GM12873 (cell line): ENCODE data around the gene PAK1.

Source experiments
- TF ChIP-seq, protein P1 (sequence below): IDR thresholded peaks from 2 replicates; pipeline ENCODE4 v1.5.1; 2012; ENCODE audit warnings: low read depth, mild to moderate bottlenecking, moderate library complexity, low read length, control low read depth; ENCODE audit not compliant: insufficient read depth; ENCODE audit errors: missing control alignments

Gene PAK1

DNA sequence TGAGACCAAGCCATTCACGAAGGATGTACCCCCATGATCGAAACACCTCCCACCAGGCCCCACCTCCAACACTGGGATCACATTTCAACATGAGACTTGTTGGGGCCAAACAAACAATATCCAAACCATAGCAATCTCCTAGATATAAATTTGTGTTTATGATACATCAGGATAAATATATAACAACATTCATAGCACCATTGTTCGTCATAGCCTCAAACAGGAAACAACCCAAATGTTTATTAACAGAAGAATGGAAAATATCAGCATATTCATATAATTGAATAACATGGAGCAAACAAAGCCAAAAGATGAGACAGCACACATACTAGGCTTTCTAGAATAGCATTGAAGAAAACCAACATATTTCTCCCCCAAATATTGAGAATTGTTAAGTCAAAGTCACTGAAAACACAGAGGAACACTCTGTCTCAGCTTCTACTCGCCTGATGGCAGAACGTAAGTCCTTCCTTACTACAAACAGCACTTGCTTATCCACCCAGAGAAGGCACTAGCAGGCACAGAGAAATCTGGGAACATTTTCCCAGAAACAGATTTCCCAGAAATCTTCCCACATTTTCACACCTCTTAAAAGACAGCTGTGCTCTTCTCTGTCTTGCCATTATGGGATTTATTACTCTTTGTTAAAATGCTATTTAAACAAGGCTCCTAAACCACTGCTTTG lies 164.4 kb downstream of the PAK1 start:
- TF ChIP-seq, protein P1, sequence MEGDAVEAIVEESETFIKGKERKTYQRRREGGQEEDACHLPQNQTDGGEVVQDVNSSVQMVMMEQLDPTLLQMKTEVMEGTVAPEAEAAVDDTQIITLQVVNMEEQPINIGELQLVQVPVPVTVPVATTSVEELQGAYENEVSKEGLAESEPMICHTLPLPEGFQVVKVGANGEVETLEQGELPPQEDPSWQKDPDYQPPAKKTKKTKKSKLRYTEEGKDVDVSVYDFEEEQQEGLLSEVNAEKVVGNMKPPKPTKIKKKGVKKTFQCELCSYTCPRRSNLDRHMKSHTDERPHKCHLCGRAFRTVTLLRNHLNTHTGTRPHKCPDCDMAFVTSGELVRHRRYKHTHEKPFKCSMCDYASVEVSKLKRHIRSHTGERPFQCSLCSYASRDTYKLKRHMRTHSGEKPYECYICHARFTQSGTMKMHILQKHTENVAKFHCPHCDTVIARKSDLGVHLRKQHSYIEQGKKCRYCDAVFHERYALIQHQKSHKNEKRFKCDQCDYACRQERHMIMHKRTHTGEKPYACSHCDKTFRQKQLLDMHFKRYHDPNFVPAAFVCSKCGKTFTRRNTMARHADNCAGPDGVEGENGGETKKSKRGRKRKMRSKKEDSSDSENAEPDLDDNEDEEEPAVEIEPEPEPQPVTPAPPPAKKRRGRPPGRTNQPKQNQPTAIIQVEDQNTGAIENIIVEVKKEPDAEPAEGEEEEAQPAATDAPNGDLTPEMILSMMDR, result no peak

DNA sequence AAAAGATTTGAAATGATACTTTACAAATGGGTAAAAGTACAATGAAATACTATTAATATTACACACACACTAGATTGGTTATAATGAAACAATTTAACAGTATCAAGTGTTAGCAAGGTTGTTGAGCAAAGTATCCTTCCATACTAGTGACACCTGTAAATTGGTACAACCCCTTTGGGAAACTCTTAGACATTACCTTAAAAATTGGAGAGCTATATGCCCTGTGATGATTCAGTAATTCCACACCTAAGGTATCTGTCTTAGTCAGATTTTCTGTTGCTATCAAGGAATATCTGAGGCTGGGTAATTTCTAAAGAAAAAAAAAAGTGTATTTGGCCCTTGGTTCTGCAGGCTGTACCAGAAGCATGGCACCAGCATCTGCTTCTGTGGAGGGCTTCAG lies 165.1 kb downstream of the PAK1 start:
- TF ChIP-seq, protein P1, result no peak

DNA sequence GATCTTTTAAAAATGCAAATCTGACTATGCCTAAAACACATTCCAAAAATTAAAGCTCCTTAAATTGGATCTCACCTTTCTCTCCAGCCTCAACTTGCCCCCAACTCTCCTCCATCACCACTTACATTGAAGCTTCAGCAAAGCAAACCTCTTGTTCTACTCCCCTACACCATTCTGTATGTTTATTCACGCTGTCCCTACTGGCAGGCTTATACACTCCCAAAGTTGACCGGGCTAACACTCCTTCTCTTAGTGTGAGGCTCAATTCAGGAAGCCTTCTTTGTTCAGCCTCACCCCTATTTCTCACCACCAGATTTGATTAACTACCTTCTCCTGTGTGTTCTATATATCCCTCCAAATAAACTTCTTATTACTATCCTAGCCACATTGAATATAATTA lies 170.6 kb downstream of the PAK1 start:
- TF ChIP-seq, protein P1, result no peak

DNA sequence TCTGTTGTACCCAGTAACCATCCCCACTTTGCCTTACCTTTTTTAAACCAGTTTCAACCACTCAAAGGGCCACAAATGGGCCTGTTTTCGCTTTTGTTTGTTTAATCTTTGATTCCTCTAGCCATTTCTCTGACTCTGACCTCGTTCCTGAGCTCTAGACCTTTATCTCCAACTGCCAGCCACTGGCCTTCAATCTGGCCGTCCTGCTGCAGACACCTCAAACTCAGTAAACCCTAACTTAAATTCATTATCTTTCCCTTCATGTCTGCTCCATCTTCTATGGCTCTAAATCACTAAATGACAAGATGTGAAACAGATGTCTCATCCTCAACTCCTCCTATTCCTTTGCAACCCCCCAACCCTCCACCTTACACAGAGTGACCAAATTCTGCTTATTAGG lies 171.1 kb downstream of the PAK1 start:
- TF ChIP-seq, protein P1, result no peak

DNA sequence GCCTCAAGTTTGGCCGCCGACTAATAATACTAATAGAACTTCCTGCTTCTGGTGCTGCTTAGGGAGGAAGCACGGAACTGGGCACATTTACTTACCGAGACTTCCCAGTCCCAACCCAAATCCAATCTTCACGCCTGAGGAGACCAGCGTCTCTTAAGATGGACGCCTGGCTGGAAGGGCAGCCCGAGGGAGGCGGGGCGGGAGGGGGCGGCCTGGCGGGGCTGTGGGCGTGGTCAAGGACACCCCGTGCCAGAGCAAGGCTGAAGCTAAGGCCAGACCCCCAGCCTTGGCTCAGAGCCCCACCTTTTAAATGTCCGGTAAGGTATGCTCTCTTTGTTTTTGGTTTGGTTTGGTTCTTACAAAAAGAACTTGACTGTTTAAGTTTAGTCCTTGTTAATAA lies 172.4 kb downstream of the PAK1 start, which contains the start of gene GDPD4:
GDPD4 (minus strand) TSS at position 177 of the 400 bp plus-strand sequence. CDS start 16,549 bp downstream, outside the sequence.
- TF ChIP-seq, protein P1, result no peak

DNA sequence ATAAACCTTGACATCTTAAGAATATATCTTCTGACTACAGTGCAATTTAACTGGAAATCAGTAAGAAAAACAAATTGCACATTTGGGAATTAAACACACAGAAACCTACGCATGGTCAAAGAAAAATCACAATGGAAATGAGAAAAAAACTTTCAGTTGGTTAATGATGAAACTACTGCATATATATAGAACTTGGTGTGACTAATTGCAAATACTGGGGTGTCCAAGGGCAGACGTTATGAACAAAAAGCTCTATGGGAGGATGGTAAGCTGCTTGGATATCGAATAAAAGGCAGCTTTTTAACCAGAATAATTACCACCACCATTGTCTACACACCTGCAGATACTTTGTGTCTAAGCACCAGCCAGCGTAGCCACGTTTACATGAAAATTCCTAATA lies 173.2 kb downstream of the PAK1 start:
- TF ChIP-seq, protein P1, result no peak

DNA sequence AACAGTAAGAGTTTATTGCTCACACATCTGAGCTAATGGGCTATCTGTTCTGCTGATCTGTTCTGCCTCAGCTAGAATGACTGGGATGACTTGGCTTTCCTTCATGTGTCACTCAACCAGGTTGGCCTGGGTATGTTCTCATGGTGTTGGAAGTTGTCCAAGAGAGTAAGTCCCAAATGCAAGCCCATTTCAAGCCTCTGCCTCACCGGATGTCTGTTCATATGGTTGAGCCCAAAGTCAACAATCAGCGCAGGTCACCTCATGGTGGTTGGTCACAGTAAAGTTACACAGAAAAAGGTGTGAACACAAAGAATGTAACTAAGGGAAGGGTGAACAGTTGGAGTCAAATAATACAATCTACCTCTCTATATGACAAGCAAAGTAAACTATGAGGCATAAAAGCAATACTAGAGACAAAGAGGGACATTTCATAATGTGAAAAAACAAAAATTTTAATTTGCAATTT lies 174.3 kb downstream of the PAK1 start:
- TF ChIP-seq, protein P1, result no peak
